ENCODE measurements around the gene CUX1. TPM values are rescaled to one million over a fixed set of nuclear protein-coding genes. Genes with fewer than 3 reads are reported as not detected.

Gene CUX1
- total RNA-seq, 2 experiments from 2014 or later, result 20.2 to 20.4 TPM

GRCh38 chr7:102288285-102288930 lies 471.0 kb downstream of the CUX1 start:
- Mint-ChIP-seq H3K27ac (no peak overlapping the region), H3K27me3 (peaks cover 11% of the 10 kb centered on the region), H3K9me3 (no peaks in the 10 kb centered on the region), H3K4me1 (ENCODE audit: low read depth) (peaks cover 35% of the 10 kb centered on the region), H3K4me3 (peak overlapping the region; percentile 27), H3K36me3 (ENCODE audit: low read depth) (no peaks in the 10 kb centered on the region)
- intact Hi-C loops (cut with micrococcal nuclease), result loop anchor here (10.0 kb wide), 1 partner anchor 166 kb away; no protein-coding TSS in a partner anchor
- ATAC-seq (no peak), DNase-seq (peak; percentile 66)
- no peak for TF ChIP-seq CTCF (IDR thresholded peaks at IDR 0.05)
- POLR2A ChIA-PET, result interaction anchor here (0.7 to 1.1 kb wide), 2 partner anchors 150 to 1036 kb away, joined by 3 read pairs; no protein-coding TSS in a partner anchor
- CTCF ChIA-PET, result interaction anchor here (0.6 to 1.6 kb wide), 3 partner anchors 102 to 889 kb away, joined by 3 to 6 read pairs (median 3); no protein-coding TSS in a partner anchor

GRCh38 chr7:102289057-102289456 lies 471.6 kb downstream of the CUX1 start:
- DNase-seq (no peak), ATAC-seq (no peak)
- TF ChIP-seq CTCF (IDR thresholded peaks at IDR 0.05), result no peak
- intact Hi-C loops (cut with micrococcal nuclease), result loop anchor here (10.0 kb wide), 1 partner anchor 166 kb away; no protein-coding TSS in a partner anchor
- CTCF ChIA-PET, result interaction anchor here (1.2 to 1.6 kb wide), 2 partner anchors 116 to 162 kb away, joined by 3 read pairs; no protein-coding TSS in a partner anchor
- POLR2A ChIA-PET, result no interaction called here
- peaks cover 12% of the 10 kb centered on the region for H3K27me3 Mint-ChIP-seq
- no peak overlapping the region for H3K4me3 Mint-ChIP-seq
- H3K4me1 Mint-ChIP-seq (ENCODE audit: low read depth), result peaks cover 35% of the 10 kb centered on the region
- H3K9me3 Mint-ChIP-seq, result no peaks in the 10 kb centered on the region
- H3K27ac Mint-ChIP-seq, result no peak overlapping the region
- no peaks in the 10 kb centered on the region for H3K36me3 Mint-ChIP-seq (ENCODE audit: low read depth)

GRCh38 chr7:102291056-102291915 lies 473.9 kb downstream of the CUX1 start:
- POLR2A ChIA-PET, result no interaction called here
- H3K27ac Mint-ChIP-seq, result no peak overlapping the region
- H3K36me3 Mint-ChIP-seq (ENCODE audit: low read depth), result no peaks in the 10 kb centered on the region
- peak; percentile 52 for ATAC-seq
- CTCF ChIA-PET, result interaction anchor here (1.0 kb wide), 1 partner anchor 12 kb away, joined by 3 read pairs; no protein-coding TSS in a partner anchor
- intact Hi-C loops (cut with micrococcal nuclease), result no loop called here
- H3K4me1 Mint-ChIP-seq (ENCODE audit: low read depth), result peaks cover 26% of the 10 kb centered on the region
- H3K9me3 Mint-ChIP-seq, result no peaks in the 10 kb centered on the region
- DNase-seq, result peak; percentile 72
- H3K27me3 Mint-ChIP-seq, result peaks cover 4% of the 10 kb centered on the region
- TF ChIP-seq CTCF (IDR thresholded peaks at IDR 0.05), result no peak
- no peak overlapping the region for H3K4me3 Mint-ChIP-seq

GRCh38 chr7:102291916-102292267 lies 474.5 kb downstream of the CUX1 start:
- H3K9me3 Mint-ChIP-seq, result no peaks in the 10 kb centered on the region
- ATAC-seq (no peak), DNase-seq (no peak)
- no peak overlapping the region for H3K27ac Mint-ChIP-seq
- H3K36me3 Mint-ChIP-seq (ENCODE audit: low read depth), result no peaks in the 10 kb centered on the region
- intact Hi-C loops (cut with micrococcal nuclease), result no loop called here
- ChIA-PET POLR2A (no interaction called here), CTCF (no interaction called here)
- no peak overlapping the region for H3K4me3 Mint-ChIP-seq
- H3K4me1 Mint-ChIP-seq (ENCODE audit: low read depth), result peaks cover 26% of the 10 kb centered on the region
- H3K27me3 Mint-ChIP-seq, result peaks cover 4% of the 10 kb centered on the region
- no peak for TF ChIP-seq CTCF (IDR thresholded peaks at IDR 0.05)

All from activated CD8-positive, alpha-beta T cell treated with anti-CD3 and anti-CD28 coated beads for 36 hours (primary cell).